ENCODE results near the gene GNAZ. TPM values are rescaled to one million over a fixed set of nuclear protein-coding genes. Genes with fewer than 3 reads are reported as not detected.
A peak's percentile ranks its signal among the peaks of the same experiment; 100 is the strongest.

Gene GNAZ
- total RNA-seq, 1 donor from 2014 or later, result 3.3 TPM

DNA sequence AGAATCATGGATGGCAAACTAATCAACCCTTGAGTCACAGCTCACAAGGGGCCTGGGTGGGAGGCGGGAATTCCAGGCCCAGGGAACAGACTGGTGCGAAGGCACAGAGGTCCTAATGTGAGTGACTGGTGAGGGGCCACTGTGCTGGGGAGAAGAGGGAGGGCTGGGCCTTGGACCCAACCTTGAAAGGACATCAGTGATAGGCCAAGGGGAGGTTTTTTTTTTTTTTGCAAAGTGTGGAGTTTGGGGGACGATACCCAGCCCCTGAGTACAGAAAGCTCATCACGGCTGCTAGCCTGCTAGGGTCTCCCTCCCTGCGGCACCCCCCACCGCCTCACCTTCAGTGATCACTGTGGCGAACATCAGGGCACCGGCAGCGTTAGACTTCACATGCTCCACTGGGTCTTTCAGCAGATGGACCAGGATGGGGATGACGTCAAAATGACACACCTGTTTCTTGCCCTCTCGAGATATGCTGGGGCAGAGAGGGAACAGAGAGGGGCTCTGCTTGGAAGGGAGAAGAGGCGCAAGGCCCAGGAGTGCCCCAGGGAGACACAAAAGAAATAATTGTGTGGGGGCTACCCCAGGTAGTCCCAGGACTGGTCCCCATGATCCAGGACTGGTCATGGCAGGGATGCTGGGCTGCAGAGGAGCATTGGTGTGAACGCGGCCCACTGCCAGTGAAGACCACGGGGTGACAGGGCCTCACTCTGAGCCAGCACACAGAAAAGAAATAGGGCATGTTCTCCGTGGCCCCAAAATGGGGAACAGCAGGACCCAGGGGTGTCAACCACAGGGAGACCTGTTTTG, 8.6 kb upstream of the GNAZ start:
- DNase-seq (peak; percentile 10), ATAC-seq (no peak)
- intact Hi-C loops (cut with micrococcal nuclease), result no loop called here

DNA sequence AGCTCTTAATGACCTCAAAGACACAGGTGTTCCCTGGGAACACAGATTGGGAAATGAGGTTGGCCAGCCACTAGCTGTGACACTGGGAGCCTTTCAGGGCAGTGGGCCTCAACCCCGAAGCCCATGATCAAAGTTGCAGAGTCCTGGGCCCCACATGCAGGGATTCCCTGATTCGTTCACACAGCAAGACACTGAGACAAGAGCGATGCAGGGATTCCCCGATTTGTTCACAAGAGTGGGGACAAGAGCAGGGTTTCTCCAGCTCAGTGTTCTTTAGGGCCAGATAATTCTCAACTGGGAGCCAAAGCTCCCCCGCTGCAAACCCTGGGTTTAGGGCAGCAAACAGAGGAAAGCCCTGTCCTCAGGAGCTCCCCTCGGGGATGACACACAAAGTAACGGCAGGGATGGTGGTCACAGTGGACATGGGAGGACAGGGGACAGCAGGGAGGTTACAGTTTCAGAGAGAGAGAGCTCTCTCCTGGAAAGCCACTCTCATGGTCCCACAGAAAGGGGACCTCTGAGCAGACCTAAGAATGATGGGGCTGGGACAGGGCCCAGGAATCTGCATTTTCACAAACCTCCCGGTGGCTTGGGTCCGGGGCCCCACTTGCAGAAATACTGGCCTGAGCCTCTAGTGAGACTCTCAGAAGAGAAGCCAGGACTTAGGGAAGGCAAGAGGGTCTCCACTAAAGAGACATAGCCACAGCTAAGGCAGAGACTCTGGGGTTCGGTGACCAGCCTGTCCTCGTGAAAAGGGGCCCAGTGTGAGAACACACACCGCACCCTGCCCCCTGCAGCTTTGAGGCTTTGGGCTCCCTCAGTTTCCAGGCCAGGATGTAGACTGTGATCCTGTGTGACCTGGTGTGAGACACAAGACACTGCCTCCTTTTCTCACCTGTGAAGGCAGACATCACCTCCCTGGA, 7.4 kb upstream of the GNAZ start:
- intact Hi-C loops (cut with micrococcal nuclease), result no loop called here
- ATAC-seq (no peak), DNase-seq (no peak)

DNA sequence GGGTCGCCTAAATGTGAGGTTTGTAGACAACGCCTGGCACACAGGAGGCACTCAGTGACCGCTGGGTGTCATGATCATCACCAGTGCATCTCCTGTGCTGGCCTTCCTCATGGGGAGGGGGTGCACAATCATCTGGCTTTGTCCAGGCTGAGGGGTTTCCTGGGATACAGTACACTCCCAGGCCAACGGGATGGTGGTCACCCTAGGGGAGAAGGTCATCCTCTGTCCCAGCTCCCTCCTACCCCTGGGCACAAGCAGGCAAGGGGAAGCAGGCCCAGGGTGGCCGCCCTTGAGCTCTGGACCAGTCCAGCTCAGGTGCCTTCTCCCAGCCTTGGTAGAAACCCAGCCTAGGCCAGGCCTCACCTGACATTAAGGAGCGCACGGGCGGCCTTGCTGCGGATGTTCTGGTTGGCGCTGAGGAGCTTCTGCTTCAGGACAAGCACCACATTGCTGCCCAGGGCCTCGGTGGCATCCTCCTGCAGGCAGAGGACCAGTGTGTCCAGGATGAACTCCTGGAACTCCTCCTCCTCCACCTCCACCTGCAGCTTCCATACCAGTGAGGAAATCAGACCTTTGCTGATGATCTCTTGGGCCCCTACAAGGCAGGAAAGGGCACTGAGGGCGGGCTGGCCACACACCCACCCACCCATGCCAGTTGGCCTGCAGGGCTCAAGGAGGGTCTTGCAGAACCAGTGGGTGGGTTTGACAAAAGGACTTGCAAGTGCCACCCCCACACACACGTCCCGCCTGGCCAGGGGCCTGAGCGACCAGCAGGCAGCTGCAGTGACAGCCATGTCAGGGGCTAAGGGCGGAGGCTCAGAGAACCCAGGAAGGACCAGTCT, 6.6 kb upstream of the GNAZ start:
- ATAC-seq (no peak), DNase-seq (no peak)
- intact Hi-C loops (cut with micrococcal nuclease), result no loop called here

DNA sequence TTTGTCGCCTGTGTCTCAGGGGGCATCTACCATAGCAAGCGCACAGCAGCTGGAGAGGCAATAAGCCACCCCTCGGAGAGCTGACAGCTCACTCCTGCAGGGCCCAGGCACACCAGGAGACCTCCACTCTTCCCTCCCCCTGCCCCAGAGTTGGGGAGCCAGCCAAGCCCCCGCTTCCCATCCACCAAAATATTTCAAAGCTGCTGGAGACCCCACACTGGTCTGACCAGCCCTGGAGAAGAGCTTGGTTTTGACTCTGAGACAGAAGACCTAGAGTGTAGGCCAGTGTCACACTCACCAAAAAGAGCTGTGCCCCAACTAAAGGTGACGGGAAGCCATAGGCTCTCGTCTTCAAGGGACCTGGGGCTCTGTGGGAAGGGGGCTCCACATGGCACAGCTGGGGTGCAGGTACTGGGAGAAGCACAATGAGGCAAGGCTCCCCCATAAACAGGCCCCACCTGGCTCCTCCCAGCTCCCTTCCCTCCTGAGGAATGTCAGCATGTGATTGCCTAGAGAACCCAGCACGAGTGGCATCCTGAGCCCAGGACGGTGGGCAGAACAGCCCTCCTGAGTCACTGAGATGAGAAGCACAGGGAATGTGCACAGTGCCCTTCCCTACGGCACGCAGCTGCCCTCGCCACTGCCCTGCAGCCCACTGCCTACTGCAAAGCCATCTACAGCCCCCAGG, 5.8 kb upstream of the GNAZ start:
- DNase-seq, result no peak
- no peak for ATAC-seq
- intact Hi-C loops (cut with micrococcal nuclease), result no loop called here

DNA sequence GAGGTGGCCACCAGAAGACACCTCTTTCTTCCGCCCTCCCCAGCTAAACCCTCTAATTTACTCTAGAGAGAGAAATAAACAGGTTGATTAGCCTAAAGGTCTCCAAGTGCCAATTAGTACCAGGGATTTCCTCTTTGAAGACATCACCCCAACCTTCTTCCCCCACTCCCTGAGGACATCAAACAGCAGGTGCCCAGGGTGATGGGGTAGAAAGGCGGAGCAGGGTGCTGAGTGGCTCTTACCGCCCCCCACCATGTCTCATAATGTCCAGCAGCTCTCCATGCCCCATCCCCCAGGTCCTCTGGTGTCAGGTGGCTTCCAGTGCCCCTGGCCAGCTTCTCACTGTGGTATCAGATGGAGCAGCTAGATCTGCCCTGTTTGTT, 5.3 kb upstream of the GNAZ start:
- intact Hi-C loops (cut with micrococcal nuclease), result no loop called here
- DNase-seq, result no peak
- ATAC-seq, result no peak

DNA sequence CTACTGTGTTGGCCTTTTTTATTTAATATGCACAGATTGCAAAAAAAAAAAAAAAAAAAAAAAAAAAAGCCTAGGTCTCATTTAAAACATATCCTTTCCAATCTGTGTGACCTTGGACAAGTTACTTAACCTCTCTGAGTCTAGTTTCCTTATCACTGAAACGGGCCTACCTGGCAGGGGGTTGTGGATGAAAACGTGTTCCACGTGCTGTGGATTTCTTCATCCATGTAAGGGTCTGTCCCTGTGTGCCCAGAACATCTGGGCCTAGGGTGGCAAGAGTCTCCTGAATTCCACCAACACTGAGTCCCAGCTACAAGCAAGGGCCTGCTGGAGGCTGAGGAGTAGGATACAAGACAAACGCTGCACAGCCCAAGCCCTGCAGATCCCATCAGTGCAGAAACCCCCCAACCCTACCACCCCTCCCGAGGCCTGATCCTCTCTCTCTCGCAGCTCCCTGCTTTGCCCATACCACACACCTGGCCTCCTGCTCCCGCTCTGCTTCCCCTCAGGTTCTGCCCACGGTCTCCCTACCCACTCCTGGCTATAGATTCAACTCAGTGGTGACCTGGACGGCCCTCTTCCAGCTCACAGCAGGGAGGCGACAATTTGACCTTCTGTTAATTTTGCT, 4.7 kb upstream of the GNAZ start:
- intact Hi-C loops (cut with micrococcal nuclease), result no loop called here
- DNase-seq, result no peak
- ATAC-seq, result no peak

DNA sequence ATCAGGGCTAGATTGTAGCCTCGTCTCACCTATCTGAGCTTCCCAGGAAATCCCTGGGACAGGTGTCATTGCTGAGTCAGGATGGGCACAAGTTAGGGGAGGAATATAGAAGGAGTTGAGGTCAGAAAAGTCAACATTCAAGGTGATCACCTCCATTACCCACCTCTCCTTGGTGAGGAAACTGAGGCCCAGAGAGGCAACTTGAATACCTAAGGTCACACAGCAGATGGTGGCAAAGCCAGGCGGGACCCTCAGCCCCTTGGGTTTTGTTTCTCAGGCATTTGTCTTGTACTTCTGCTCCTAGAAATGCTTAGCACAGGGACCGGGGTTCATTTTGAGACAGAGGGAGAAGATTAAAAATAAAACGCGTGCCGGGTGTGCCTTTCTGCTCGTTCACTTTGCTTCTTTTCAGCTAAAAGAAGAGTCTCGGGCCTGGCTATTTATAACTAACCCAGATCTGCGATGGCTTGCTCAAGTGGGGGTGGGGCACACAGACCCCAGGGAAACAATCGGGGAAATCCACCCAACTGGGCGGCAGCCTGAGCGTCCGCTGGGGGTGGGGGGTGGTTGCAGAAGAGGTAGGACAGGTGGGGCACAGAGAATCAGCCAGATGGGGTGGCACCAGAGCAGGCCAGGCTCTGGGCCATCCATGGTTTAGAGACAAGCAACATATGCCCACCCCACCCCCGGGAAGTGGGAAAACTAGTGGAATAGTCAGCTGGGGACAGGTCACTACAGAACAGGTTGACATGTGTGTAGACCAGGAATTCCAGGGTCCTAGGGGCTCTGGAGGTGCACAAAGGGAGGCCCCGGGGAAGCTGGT, 3.9 kb upstream of the GNAZ start:
- DNase-seq, result peak; percentile 12
- intact Hi-C loops (cut with micrococcal nuclease), result no loop called here
- no peak for ATAC-seq

DNA sequence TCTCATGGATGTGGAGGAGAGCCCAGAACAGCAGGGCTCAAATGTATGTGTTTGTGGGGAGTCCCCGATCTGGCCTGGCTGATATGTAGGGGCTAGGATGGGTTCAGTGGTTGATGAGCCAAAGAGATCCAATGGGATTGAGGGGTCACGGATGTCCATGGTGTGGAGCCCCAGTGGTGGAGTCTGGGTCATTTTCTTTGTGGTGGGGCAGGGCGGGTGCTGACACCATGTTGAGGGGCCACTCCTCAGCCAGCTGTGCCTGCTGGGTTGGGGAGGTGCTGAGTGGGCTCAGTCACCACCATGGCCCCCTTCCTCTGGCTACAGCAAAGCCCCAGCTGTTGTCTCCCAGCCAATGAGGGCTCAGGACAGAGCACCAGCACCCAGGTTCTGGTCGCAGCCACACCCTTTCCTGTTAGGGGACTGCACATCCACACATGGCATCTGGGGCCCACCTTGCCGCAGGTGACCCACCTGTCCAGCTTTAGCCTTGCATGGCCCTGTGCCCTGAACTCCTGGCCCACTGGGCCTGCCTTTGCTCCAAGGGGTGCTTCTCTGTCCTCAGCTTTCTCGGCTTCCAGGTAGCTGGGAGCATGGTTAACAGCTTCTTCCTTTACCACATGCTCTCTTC, 3.2 kb upstream of the GNAZ start:
- ATAC-seq (no peak), DNase-seq (peak; percentile 11)
- intact Hi-C loops (cut with micrococcal nuclease), result no loop called here

DNA sequence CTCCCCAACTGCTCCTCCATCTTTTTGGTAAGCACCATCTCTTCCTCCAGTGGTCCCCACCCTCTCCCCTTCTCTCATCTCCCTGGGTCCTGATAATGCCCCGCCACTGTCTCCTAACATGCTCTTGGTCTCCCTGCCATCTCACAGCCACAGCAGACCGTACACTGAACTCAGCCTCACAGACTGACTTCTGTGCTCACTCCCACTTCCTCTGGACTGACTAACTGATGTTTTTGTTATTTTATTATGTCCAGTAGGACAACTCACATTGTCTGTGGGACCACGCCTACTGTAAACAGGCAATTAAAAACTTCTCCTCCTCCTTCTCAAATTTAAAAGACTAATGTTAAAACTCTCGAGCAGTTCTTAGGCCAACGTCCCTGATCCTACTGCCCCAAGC, 2.6 kb upstream of the GNAZ start:
- intact Hi-C loops (cut with micrococcal nuclease), result no loop called here
- ATAC-seq, result no peak
- peak; percentile 2 for DNase-seq

DNA sequence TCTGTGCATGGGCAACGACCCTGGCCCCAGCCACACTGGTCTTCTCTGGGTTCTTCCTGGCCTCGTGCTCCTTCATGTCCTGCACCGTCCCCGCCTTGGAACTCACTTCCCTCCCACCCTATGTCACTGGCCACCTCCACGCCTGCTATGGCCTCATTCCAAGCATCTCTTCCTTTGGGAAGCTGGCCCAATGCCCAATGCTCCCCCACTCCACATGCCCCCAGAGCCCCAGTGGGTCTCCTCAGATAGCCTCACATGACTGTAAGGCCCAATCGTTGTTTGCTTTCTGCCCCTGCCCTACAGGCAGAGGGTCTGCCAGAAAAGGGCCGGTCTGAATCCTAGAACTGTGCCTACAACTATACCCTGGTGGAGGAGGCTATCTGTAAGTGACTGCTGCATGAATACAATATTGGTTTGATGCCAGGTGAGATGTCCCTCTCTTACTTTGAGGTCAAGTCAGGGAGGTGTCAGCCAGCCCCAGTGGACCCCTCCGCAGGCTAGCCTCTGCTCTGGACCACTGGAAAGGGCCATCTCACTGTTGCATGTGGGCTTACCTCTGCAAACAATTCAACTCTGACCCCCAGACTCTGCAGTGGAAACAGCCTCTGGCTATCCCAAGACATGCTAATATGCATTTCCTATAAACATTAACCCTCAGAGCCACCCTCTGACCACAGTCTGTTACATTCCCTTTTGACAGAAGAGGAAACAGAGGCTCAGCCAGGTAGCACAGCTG, 2.1 kb upstream of the GNAZ start:
- intact Hi-C loops (cut with micrococcal nuclease), result no loop called here
- DNase-seq (peak; percentile 27), ATAC-seq (no peak)

DNA sequence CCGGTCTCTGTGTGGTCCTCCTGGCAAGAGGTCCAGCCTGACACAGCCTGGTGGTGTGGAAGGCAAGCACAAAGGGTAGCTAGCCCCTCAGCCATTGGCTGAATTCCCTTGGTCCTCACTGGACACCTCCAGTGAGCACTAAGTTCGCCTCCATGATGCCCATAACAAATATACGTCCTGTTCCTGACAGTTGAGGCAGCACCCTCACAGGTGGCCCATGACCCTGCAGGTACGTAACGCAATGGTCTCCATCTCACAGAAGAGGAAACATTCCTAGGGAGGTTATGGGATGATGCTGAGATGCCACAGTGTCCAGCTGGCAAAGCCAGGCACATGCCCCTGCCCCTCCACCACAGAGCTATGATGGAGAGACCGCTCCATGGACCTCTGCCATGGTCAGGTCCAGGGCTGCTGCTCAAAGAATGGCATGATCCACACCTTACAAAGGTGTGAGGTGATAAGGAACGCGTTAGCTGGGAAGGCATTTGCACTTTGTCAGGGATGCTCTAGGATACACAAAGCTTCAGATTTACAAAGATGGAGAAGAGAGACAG, 1.4 kb upstream of the GNAZ start:
- DNase-seq (peak; percentile 15), ATAC-seq (no peak)
- intact Hi-C loops (cut with micrococcal nuclease), result no loop called here

DNA sequence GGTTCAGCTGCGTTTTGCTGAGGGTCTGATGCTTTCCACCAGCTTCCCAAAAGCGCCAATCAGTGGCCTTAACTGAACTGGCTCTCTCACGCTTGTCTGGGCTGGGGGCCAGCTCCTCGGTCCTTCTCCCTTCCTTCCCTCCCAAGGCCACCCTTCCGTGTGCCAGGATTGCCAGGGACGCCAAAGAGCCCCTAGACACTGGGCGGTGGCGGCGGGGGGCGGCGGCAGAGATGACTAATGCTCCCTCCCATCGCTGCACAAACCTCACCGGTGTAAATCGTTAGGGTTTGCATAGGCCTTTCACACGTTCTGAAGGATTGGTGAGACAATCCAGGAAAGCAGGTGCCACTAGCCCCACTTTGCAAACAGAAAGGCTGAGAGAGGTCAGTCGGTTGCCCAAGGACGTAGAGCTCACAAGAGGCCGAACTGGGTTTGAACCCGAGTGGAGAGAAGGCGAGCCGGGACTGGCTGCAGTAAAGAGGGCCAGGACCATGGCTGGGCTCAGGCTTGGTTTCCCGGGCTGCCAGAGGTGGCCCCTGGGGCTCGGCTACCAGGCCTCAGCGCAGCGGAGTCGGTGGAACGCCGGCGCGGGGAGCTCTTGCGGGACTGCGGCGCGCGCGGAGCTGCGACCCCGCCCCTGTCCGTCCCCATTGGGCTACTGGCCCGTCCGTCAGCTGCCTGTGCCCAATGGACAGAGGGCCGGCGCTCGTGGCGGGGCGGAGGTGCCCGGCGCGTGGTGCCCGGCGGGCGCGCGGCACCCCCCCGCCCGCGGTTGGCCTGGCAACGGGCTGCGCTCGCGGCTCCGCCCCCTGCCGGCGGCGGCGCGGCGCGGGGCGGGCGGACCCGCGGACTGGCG, 589 bp upstream of the GNAZ start:
- DNase-seq, result peak; percentile 96
- intact Hi-C loops (cut with micrococcal nuclease), result no loop called here
- ATAC-seq, result peak; percentile 99

DNA sequence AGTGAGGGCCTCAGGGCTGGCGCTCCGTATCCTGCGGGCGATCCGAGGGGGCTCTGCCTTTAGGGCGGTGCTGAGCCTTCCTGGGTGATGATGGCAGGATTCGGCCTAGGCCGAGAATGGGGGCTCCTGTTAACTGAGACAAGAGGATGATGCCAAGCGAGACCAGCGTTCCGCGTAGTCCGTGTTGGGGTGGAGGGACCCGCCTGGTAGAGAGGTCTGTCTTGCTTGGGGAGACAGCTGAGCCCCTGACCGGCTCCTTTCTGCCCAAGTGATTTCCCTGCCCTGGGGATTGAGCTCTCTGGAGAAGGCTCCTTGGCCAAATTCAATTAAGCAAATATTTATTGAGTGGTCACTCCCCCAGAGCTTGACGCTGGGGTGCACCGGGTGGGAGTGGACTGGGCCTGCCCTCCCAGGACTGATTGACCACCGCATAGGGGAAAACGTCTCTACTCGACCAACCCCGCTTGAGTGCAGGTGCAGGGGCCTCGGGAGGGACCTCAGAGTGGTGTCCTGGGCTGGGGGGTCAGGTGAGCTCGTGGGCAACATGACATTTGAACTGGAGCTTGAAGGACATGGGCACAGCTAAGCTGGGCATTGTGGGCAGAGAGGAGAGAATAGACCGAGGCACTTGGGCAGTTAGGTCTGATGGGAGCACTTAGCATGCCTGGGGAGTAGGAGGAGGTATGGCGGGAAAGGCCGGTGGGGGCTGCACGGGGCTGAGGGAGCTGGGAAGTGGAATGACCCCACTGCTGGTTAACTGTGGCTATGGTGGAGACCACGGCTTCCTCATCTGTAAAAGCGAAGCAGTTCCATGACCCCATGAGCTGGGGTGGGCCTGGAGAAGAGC, 1.1 kb downstream of the GNAZ start:
- ATAC-seq (no peak), DNase-seq (peak; percentile 21)
- intact Hi-C loops (cut with micrococcal nuclease), result no loop called here

DNA sequence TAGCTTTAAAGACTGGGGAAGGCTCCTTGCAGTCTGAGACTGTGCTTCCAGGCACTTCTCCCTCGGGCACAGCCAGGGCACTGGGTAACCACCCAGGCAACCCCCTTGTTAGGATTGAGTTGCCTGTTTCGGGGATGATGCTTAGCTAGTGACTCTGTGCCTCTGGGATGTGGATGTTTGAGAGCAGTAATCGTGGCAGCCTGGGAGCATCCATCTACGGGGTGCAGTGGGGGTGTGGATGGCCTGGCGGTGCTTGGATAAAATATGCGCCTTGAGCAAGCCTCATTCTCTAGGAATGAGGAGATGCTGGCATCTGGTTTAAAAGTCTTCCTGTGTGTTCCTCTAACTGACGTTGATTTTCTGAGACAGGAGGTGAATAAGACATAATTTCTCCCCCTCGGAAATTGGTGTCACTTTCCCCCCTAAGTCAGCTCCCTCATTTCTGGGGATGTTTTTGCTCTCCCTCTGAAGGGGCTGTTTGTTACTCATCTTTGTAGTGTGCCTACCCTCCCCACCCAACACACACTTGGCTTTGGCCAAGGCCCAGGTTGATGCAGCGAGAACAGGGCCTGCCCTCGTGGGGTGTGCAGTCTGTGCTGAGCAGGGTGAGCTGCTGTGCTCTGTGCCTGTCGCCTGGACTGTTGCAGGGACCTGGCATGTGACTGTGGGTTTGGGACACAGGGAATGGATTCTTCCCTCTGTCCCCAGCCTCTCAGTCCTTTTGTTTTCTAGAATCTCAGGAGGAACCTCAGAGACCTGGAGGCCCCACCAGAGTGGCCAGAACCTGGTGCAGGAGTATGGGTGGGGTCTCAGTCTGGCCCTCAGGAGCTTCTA, 2.0 kb downstream of the GNAZ start:
- intact Hi-C loops (cut with micrococcal nuclease), result no loop called here
- DNase-seq, result peak; percentile 10
- no peak for ATAC-seq

All from left ventricle myocardium superior (tissue), 1 donor.